ENCODE results near the gene CSF2. TPM values are rescaled to one million over a fixed set of nuclear protein-coding genes. Genes with fewer than 3 reads are reported as not detected.

Gene CSF2
- total RNA-seq, 1 donor from 2014 or later: not detected

- no peak overlapping the region for H3K4me3 Mint-ChIP-seq (ENCODE audit: unreplicated experiment)
- no peak for DNase-seq (ENCODE audit: extremely low spot score, unreplicated experiment)
- no peak for TF ChIP-seq CTCF (IDR thresholded peaks at IDR 0.05)
- peaks cover 27% of the 10 kb centered on the region for H3K4me1 Mint-ChIP-seq (ENCODE audit: unreplicated experiment)
- no peak overlapping the region for H3K27ac Mint-ChIP-seq (ENCODE audit: unreplicated experiment)
- H3K9me3 Mint-ChIP-seq (ENCODE audit: unreplicated experiment): no peaks in the 10 kb centered on the region
- no peaks in the 10 kb centered on the region for H3K27me3 Mint-ChIP-seq (ENCODE audit: unreplicated experiment)
- H3K36me3 Mint-ChIP-seq (ENCODE audit: unreplicated experiment): no peaks in the 10 kb centered on the region
These were observed 14.1 kb downstream of the CSF2 start for GRCh38 chr5:132087661-132088060.

GRCh38 chr5:132089363-132089762 lies 15.8 kb downstream of the CSF2 start:
- DNase-seq (ENCODE audit: extremely low spot score, unreplicated experiment): no peak
- Mint-ChIP-seq H3K4me1 (ENCODE audit: unreplicated experiment) (peaks cover 31% of the 10 kb centered on the region), H3K27ac (ENCODE audit: unreplicated experiment) (no peak overlapping the region), H3K9me3 (ENCODE audit: unreplicated experiment) (no peaks in the 10 kb centered on the region), H3K27me3 (ENCODE audit: unreplicated experiment) (no peaks in the 10 kb centered on the region), H3K36me3 (ENCODE audit: unreplicated experiment) (no peaks in the 10 kb centered on the region), H3K4me3 (ENCODE audit: unreplicated experiment) (no peak overlapping the region)
- no peak for TF ChIP-seq CTCF (IDR thresholded peaks at IDR 0.05)

- Mint-ChIP-seq H3K27ac (ENCODE audit: unreplicated experiment) (no peak overlapping the region), H3K36me3 (ENCODE audit: unreplicated experiment) (no peaks in the 10 kb centered on the region), H3K9me3 (ENCODE audit: unreplicated experiment) (no peaks in the 10 kb centered on the region), H3K4me1 (ENCODE audit: unreplicated experiment) (peaks cover 39% of the 10 kb centered on the region), H3K4me3 (ENCODE audit: unreplicated experiment) (no peak overlapping the region), H3K27me3 (ENCODE audit: unreplicated experiment) (no peaks in the 10 kb centered on the region)
- TF ChIP-seq CTCF (IDR thresholded peaks at IDR 0.05): no peak
- DNase-seq (ENCODE audit: extremely low spot score, unreplicated experiment): peak; percentile 62
These were observed 16.5 kb downstream of the CSF2 start for GRCh38 chr5:132090107-132090506.

- Mint-ChIP-seq H3K4me1 (ENCODE audit: unreplicated experiment) (peaks cover 26% of the 10 kb centered on the region), H3K36me3 (ENCODE audit: unreplicated experiment) (no peaks in the 10 kb centered on the region), H3K4me3 (ENCODE audit: unreplicated experiment) (no peak overlapping the region), H3K9me3 (ENCODE audit: unreplicated experiment) (no peaks in the 10 kb centered on the region), H3K27me3 (ENCODE audit: unreplicated experiment) (no peaks in the 10 kb centered on the region), H3K27ac (ENCODE audit: unreplicated experiment) (no peak overlapping the region)
- no peak for DNase-seq (ENCODE audit: extremely low spot score, unreplicated experiment)
- TF ChIP-seq CTCF (IDR thresholded peaks at IDR 0.05): no peak
These were observed 19.7 kb downstream of the CSF2 start for GRCh38 chr5:132093271-132093670.

- DNase-seq (ENCODE audit: extremely low spot score, unreplicated experiment): peak; percentile 84
- Mint-ChIP-seq H3K4me1 (ENCODE audit: unreplicated experiment) (peaks cover 26% of the 10 kb centered on the region), H3K27me3 (ENCODE audit: unreplicated experiment) (no peaks in the 10 kb centered on the region), H3K9me3 (ENCODE audit: unreplicated experiment) (no peaks in the 10 kb centered on the region), H3K36me3 (ENCODE audit: unreplicated experiment) (no peaks in the 10 kb centered on the region), H3K27ac (ENCODE audit: unreplicated experiment) (peak overlapping the region; percentile 50), H3K4me3 (ENCODE audit: unreplicated experiment) (no peak overlapping the region)
- TF ChIP-seq CTCF (IDR thresholded peaks at IDR 0.05): no peak
These were observed 20.9 kb downstream of the CSF2 start for GRCh38 chr5:132094393-132095076.
